Neutrophil (primary cell): ENCODE measurements around the gene GATC.

ENCODE experiments used
- H3K27ac ChIP-seq: fragments of 200-600 bp; sonication (generic); 2 replicates; pipeline ENCODE4 v1.5.1; 2016; ENCODE audit warnings: mild to moderate bottlenecking, moderate library complexity
- H3K27me3 ChIP-seq: fragments of 200-600 bp; sonication (generic); 2 replicates; pipeline ENCODE4 v1.6.0; 2016; ENCODE audit warnings: mild to moderate bottlenecking
- H3K36me3 ChIP-seq: fragments of 200-600 bp; sonication (generic); 2 replicates; pipeline ENCODE4 v1.5.1; 2017
- H3K4me1 ChIP-seq, 2 experiments: fragments of 200-600 bp in 1 of 2; sonication (generic) in 1 of 2; 1 replicate in 1 of 2; 2 replicates in 1 of 2; pipeline versions ENCODE4 v1.5.1 to v1.6.1; 2013 to 2016; ENCODE audit warnings: low read depth in 1 of 2, low read length in 1 of 2, mild to moderate bottlenecking in 1 of 2, moderate library complexity in 1 of 2; ENCODE audit not compliant: control insufficient read depth in 1 of 2, insufficient read depth in 1 of 2
- H3K4me3 ChIP-seq, 2 experiments: fragments of 200-600 bp in 1 of 2; sonication (generic) in 1 of 2; 1 replicate in 1 of 2; 2 replicates in 1 of 2; pipeline ENCODE4 v1.5.1; 2013 to 2016; ENCODE audit warnings: low read depth in 1 of 2, low read length in 1 of 2, mild to moderate bottlenecking in 1 of 2, moderate library complexity in 1 of 2
- H3K9me3 ChIP-seq: fragments of 200-600 bp; sonication (generic); 2 replicates; pipeline ENCODE4 v1.5.1; 2016
- TF ChIP-seq, protein P1 (sequence below): fragments of 200-600 bp; sonication (generic); IDR thresholded peaks from 2 replicates; pipeline ENCODE4 v1.5.1; 2016; ENCODE audit warnings: antibody characterized with exemption

GATC gene, protein sequence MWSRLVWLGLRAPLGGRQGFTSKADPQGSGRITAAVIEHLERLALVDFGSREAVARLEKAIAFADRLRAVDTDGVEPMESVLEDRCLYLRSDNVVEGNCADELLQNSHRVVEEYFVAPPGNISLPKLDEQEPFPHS

DNA sequence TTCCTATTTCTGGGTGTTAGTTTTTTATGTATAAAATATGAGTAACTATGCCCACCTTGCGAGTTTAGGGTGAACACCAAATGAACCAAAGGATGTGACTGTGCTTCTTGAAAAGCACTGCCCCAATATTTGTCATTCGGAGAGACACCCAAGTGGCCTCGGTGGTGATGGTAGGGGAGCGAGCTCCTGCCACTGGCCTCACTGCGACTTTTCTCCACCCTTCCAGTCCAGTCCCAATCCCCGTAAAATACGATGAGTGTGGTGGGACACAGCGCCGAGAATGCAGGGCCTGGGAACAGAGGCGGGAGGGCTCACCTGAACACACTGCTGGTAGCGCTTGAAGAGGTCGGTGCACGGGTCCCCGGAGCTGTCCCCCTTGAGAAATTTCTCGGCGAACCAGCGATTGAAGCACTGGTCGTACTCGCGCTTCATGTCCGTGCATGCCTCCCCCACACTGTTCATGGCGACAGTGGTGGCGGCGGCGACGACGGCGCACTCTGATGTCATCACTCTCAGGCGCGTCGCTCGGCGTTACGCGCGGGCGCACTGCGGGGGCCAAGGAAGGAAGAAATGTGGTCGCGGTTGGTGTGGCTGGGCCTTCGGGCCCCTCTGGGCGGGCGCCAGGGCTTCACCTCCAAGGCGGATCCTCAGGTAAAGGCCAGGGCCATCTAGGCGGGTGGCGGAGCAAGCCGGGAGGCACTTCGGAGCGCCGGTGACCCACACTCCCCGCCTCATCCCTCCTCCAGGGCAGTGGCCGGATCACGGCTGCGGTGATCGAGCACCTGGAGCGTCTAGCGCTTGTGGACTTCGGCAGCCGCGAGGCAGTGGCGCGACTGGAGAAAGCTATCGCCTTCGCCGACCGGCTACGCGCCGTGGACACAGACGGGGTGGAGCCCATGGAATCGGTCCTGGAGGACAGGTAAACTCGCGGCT is at the start of gene GATC, which contains the start of gene TRIAP1:
Gene GATC (plus strand): TSS at position 534 of the 933 bp plus-strand sequence. CDS start 37 bp downstream, at position 571.
Gene TRIAP1 (minus strand): TSS at position 474 of the 933 bp plus-strand sequence. CDS start 12 bp downstream, at position 462.
- H3K27me3 ChIP-seq = no peaks in the 10 kb centered on the region
- TF ChIP-seq, protein P1, sequence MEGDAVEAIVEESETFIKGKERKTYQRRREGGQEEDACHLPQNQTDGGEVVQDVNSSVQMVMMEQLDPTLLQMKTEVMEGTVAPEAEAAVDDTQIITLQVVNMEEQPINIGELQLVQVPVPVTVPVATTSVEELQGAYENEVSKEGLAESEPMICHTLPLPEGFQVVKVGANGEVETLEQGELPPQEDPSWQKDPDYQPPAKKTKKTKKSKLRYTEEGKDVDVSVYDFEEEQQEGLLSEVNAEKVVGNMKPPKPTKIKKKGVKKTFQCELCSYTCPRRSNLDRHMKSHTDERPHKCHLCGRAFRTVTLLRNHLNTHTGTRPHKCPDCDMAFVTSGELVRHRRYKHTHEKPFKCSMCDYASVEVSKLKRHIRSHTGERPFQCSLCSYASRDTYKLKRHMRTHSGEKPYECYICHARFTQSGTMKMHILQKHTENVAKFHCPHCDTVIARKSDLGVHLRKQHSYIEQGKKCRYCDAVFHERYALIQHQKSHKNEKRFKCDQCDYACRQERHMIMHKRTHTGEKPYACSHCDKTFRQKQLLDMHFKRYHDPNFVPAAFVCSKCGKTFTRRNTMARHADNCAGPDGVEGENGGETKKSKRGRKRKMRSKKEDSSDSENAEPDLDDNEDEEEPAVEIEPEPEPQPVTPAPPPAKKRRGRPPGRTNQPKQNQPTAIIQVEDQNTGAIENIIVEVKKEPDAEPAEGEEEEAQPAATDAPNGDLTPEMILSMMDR = no peak
- H3K36me3 ChIP-seq = peaks cover 27% of the 10 kb centered on the region
- H3K9me3 ChIP-seq = no peaks in the 10 kb centered on the region
- peaks cover 14 to 20% of the 10 kb centered on the region in 2 experiments for H3K4me1 ChIP-seq
- H3K27ac ChIP-seq = peak within 1 kb of the TSS; percentile 86
- peak within 1 kb of the TSS; percentile 73 to 89 for H3K4me3 ChIP-seq

GRCh38 chr12:120397824-120398540 is 48.3 kb upstream of the GATC start:
- Histone ChIP-seq H3K27me3 (peaks cover 88% of the 10 kb centered on the region), H3K36me3 (no peaks in the 10 kb centered on the region), H3K4me1 (no peaks in the 10 kb centered on the region), H3K9me3 (no peaks in the 10 kb centered on the region), H3K4me3 (no peak overlapping the region), H3K27ac (no peak overlapping the region)
- TF ChIP-seq, protein P1 = no peak

DNA sequence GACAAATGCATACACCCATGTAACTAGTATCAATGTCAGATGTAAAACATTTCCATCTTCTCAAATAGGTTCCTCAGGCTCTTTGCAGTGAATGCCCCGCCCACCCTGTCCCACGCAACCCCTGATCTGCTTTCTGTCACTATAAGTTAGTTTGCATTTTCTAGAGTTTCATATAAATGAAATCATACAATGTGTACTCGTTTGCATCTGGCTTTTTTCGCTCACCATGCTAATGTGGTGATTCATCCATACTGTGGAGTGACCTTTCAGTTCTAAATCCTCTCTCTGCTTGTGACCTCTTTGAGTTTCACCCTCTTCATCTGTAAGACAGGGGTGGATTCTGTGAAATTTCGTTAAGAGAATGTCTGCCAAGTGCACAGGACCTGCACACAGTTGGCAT is 46.7 kb upstream of the GATC start:
- H3K27ac ChIP-seq = no peak overlapping the region
- H3K27me3 ChIP-seq = peaks cover 84% of the 10 kb centered on the region
- H3K9me3 ChIP-seq = no peaks in the 10 kb centered on the region
- TF ChIP-seq, protein P1 = no peak
- H3K4me1 ChIP-seq = no peaks in the 10 kb centered on the region
- H3K36me3 ChIP-seq = no peaks in the 10 kb centered on the region
- H3K4me3 ChIP-seq = no peak overlapping the region

GRCh38 chr12:120402217-120402616 is 44.0 kb upstream of the GATC start:
- TF ChIP-seq, protein P1 = no peak
- H3K36me3 ChIP-seq = no peaks in the 10 kb centered on the region
- no peaks in the 10 kb centered on the region for H3K9me3 ChIP-seq
- H3K4me1 ChIP-seq = no peaks in the 10 kb centered on the region
- no peak overlapping the region for H3K27ac ChIP-seq
- H3K27me3 ChIP-seq = peaks cover 58% of the 10 kb centered on the region
- no peak overlapping the region for H3K4me3 ChIP-seq

GRCh38 chr12:120403869-120404268 is 42.4 kb upstream of the GATC start:
- H3K4me1 ChIP-seq = no peaks in the 10 kb centered on the region
- H3K27me3 ChIP-seq = peaks cover 42% of the 10 kb centered on the region
- no peak overlapping the region for H3K27ac ChIP-seq
- H3K4me3 ChIP-seq = no peak overlapping the region
- TF ChIP-seq, protein P1 = no peak
- no peaks in the 10 kb centered on the region for H3K36me3 ChIP-seq
- H3K9me3 ChIP-seq = no peaks in the 10 kb centered on the region
